ENCODE results near the gene MYBPC3.

MYBPC3 gene

GRCh38 chr11:47387944-47388696, 35.6 kb upstream of the MYBPC3 start:
- no peak for DNase-seq

DNA sequence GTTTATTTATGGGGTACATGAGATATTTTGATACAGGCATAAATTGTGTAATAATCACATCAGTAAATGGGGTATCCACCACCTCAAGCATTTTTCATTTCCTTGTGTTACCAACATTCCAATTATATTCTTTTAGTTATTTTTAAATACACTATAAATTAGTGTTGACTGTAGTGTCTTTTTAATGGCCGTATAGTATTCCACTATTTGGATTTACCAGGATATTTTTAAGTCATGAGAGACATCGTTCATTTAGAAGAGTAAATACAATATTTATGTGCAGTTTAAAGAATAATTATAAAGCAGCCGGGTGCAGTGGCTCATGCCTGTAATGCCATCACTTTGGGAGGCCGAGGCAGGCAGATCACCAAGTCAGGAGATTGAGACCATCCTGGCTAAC, 32.0 kb upstream of the MYBPC3 start:
- DNase-seq: no peak

DNA sequence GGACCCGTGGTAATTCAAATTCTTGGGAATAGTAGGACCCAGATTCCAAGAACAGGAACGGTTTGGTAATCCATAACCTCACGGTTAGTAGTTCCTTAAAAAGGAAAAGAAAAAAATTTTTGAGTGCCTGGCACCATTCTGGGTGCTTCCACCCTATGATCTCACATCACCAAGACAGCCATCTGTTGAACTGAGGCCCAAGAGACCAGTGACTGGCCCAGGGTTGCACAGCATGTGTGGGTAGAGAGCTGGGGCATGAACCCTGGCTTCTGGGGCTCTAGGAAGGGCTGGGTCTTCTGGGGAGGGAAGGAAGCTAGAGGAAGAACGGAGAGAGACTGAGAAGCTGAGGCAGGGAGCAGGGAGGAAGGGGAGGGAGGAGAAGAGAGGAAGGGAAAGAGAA, 30.6 kb upstream of the MYBPC3 start:
- DNase-seq: no peak

GRCh38 chr11:47380078-47380477, 27.6 kb upstream of the MYBPC3 start:
- DNase-seq: no peak

DNA sequence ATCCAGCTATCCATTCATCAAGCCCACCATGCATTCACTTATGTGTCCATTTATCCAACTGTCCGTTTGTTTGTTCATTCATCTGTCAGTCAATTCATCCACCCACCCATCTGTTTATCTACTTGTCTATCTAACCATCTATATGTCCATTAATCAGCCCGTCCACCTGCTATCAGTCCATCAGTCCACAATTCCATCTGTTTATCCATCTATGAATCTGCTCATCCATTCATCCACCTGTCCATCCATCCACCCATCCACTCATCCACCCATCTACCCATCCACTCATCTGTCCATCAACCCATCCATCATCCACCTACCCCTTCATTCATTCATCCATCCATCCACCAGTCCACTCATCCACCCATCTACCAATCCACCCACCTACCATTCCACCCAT, 26.8 kb upstream of the MYBPC3 start:
- DNase-seq: no peak

DNA sequence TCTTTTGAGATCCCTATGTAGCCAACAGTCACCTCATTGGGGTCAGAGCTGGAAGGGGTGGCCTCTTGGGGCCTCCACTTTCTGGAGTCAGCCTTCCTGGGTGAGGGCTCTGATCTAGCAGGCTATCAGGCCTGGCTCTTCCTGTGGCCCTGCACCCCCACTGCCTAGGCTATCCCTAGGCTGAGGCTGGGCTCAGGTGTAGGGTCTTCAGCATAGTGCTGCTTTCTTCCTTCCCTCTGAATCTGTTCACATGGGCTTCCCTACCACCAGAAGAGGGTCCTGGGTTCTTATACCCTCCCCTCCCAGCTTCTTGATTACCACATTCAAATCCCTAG, 26.3 kb upstream of the MYBPC3 start:
- no peak for DNase-seq

DNA sequence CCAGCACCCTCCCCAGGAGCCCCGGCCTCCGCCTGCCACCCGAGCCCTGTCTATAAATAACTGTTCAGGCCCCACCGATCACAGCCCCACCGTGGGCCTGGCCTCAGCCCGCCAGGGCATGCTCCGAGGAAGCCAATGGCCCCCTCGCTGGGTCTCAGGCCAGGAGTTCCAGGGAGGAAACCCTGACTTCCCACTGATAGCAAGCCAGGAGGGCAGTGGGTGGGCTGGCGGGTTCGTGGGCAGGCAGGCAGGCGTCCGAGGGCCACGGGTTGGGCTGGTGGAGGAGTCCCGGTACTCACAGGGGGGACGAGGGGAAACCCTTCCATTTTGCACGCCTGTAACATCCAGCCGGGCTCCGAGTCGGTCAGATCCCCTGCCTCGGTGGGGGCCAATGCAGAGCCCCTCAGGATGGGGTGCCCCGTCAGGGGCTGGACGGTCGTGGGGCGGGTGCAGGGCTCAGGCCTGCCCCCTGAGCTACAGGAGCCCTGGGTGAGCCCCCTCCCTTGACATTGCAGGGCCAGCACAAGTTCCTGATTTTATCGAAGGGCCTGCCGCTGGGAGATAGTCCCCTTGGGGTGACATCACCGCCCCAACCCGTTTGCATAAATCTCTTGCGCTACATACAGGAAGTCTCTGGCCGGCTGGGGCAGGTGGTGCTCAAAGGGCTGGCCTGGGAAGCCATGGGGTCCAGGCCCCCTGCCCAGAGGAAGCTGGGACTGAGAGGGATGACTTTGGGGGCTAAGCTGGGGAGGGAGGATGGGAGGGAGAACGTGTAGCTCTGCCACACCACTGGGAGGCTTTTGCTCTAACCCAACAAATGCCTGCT, 25.7 kb upstream of the MYBPC3 start, which contains the start of gene SPI1:
Gene SPI1, minus strand, starts transcription at position 538 of the 826 bp plus-strand sequence. Its CDS starts 194 bp downstream, at position 344.
- DNase-seq: peak in 15 of 51 donors; percentile 24 to 48 (median 31)

GRCh38 chr11:47377571-47378009, 25.1 kb upstream of the MYBPC3 start:
- no peak for DNase-seq

GRCh38 chr11:47376525-47377371, 24.2 kb upstream of the MYBPC3 start:
- peak in 4 of 51 donors; percentile 9 to 20 (median 15) for DNase-seq

DNA sequence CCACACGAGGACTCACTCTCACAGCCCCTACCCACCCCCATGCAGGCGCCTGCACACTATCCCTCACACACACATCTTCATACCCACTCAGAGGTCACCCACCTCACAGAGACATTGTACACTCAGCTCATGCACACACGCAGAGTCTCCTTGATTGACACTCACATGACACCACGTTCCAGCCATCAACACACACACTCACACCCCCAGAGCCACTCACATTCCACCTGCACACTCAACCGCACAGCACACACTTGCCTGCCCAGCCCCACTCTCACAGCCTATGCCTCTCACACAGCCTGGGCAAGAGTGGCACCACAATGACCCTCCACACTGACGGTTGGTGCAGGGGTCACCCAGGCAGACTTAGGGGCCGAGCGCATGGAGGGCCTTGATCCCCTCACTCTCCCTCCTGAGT, 23.6 kb upstream of the MYBPC3 start:
- no peak for DNase-seq

GRCh38 chr11:47375546-47376085, 23.1 kb upstream of the MYBPC3 start:
- DNase-seq: no peak

GRCh38 chr11:47375020-47375419, 22.5 kb upstream of the MYBPC3 start:
- no peak for DNase-seq

DNA sequence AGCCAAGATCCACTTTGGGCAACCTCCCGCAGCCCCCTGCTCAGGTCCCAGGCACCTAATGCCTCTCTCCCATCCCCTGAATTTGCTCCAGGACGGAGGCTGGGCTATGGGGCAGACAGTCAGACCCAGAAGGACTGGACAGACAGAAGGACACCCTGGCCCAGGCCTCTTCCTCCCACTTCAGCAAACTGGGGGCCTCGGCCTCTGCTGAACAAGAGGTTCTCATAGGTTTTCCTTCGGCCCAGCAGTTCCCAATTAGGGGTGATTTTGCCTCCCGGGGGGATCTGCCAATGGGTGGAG, 22.2 kb upstream of the MYBPC3 start:
- no peak for DNase-seq

- DNase-seq: peak in 46 of 51 donors; percentile 9 to 84 (median 57)
Observed at GRCh38 chr11:47373876-47374719, 21.6 kb upstream of the MYBPC3 start.

DNA sequence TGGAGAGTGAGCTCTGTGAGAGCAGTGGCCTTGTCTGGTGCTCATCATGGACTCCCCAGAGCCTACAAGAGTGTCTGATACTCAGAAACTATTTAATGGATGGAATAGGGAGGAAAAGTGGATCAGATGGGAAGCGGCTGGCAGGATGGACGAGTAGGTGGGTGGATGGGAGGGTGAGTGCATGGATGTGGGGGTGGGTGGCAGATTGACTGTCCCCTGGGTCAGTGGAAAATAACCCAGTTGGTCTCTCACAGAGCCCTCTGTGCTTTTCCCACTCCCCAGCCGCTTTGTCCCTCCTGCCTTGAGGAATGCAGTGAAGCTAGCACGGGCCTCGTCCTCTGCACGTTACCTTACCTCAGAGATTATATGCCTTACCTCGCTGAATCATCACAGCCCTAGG, 19.9 kb upstream of the MYBPC3 start:
- no peak for DNase-seq

DNA sequence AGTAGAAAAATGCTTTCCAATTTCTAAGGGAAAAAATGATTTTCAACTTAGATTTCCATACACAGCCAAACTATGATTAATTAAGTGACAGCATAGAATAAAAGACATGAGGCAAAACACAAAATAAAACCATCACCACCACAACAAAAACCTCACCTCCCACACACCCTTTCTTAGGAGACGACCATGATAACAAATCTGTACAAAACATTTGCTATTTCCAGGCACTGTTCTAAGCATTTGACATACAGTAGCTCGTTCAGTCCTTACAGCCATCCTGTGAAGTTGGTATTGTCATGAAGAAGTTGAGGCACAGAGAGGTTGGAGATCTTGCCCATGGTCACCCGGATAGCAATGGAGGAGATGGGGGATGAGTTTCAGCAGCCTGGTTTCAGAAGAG, 17.2 kb upstream of the MYBPC3 start:
- no peak for DNase-seq

- DNase-seq: no peak
Observed at GRCh38 chr11:47366020-47366490, 13.6 kb upstream of the MYBPC3 start.

GRCh38 chr11:47361419-47361818, 8.9 kb upstream of the MYBPC3 start:
- no peak for DNase-seq

DNA sequence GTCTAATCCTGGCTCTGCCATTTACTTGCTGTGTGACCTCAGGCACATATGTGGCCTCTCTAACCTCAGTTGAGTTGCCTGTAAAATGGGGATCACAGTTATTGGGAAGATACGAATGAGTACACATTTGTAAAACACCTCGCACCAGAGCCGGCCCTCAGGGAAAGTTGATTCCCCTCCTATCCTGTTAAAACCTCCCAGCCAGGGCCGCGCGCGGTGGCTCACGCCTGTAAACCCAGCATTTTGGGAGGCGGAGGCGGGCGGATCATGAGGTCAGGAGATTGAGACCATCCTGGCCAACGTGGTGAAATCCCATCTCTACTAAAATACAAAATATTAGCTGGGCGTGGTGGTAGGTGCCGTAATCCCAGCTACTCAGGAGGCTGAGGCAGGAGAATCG, 7.8 kb upstream of the MYBPC3 start:
- no peak for DNase-seq

- DNase-seq: no peak
Observed at GRCh38 chr11:47359586-47359985, 7.1 kb upstream of the MYBPC3 start.

GRCh38 chr11:47359162-47359561, 6.7 kb upstream of the MYBPC3 start:
- DNase-seq: no peak

Measured in hypothalamus (tissue), 51 donors.